Psoas muscle (tissue), 8 donors: ENCODE data around the gene SEMA3F. TPM values are rescaled to one million over a fixed set of nuclear protein-coding genes. Genes with fewer than 3 reads are reported as not detected.

ENCODE experiments used
- ATAC-seq, 4 donors: fragments of 200-7000 bp; cut with Tn5 transposase; one replicate each; pipeline ENCODE4 v1.9.1; 2020; ENCODE audit warnings: moderate library complexity in 3 of 4, mild to moderate bottlenecking in 2 of 4
- DNase-seq, 2 donors: peaks; one replicate each; pipeline ENCODE4 v3.0.0-alpha.2; 2020
- H3K27ac ChIP-seq: fragments of 200-600 bp; one replicate; pipeline ENCODE4 v1.8.0; 2022
- H3K27me3 ChIP-seq, 3 donors: fragments of 200-600 bp in 1 of 3; one replicate each; pipeline versions ENCODE4 v1.6.1 to v1.8.0; 2013 to 2022; ENCODE audit warnings: low read length in 2 of 3, mild to moderate bottlenecking in 2 of 3, moderate library complexity in 1 of 3; ENCODE audit not compliant: insufficient read depth in 3 of 3
- H3K36me3 ChIP-seq, 2 donors: fragments of 200-600 bp in 1 of 2; one replicate each; pipeline versions ENCODE4 v1.6.1 to v1.8.0; 2013 to 2022; ENCODE audit warnings: low read depth in 1 of 2, mild to moderate bottlenecking in 1 of 2, moderate library complexity in 1 of 2; ENCODE audit not compliant: insufficient read depth in 1 of 2
- H3K4me1 ChIP-seq: fragments of 200-600 bp; one replicate; pipeline ENCODE4 v1.8.0; 2022
- H3K4me3 ChIP-seq: fragments of 200-600 bp; one replicate; pipeline ENCODE4 v1.8.0; 2022; ENCODE audit warnings: mild to moderate bottlenecking
- H3K9me3 ChIP-seq: fragments of 200-600 bp; one replicate; pipeline ENCODE4 v1.8.0; 2022
- CTCF ChIP-seq: fragments of 200-600 bp; IDR thresholded peaks from one replicate; pipeline ENCODE4 v1.8.0; 2022; ENCODE audit warnings: antibody characterized with exemption
- WGBS, 3 donors: extraction: QIAGEN DNeasy Blood & Tissue Kit; methylation state at CpG; one replicate each; pipeline versions ENCODE4 v1.1.6 to v1.1.7; 2013; 5-methylcytosine and 5-hydroxymethylcytosine counted together
- intact Hi-C, 2 donors: fragments of 100-400 bp; cut with DNase I; formaldehyde crosslinking; loops; one replicate each; pipeline versions ENCODE4 v1.11.0 to v1.14.2; 2022
- polyA plus RNA-seq, 3 donors: library from polyadenylated mRNA; stranded (reverse); fragments of 200-250 nt; gene quantifications; one replicate each; pipeline ENCODE4 v1.2.3, GENCODE V29; 2013
- total RNA-seq, 4 donors: library from RNA; stranded (reverse); fragmentation: NEBNext Ultra II Directional in 2 of 4; extraction: Animal tissue kit (Norgen Biotek cat#: 25700) in 2 of 4; gene quantifications; one replicate each; pipeline versions ENCODE4 v1.2.1 to v1.2.4, GENCODE V29; 2021 to 2023
- donor health status: healthy with polysubstance abuse.
- donor health status: DM: no; HTN: no; CAD: no; lungs with moderate emphysema.
- donor health status: Bipolar disorder and iron deficiency.
- donor health status: healthy.
- donor health status: DM: yes; HTN: yes; CAD: no.
- donor health status: DM: no; HTN: no; CAD: no.
- donor health status: DM: no; HTN: no; CAD: no.
- donor health status: DM: yes; HTN: yes; CAD: no.

The SEMA3F gene
- total and polyA plus RNA-seq, 7 donors, result 4.7 to 13.7 (median 7.6) TPM

- 50 to 64% (median 62%) methylated on average over 8 of the region's 8 CpGs for WGBS, 3 donors
- no peak for TF ChIP-seq CTCF
- Histone ChIP-seq H3K4me3 (no peak overlapping the region), H3K27ac (peak overlapping the region; percentile 76), H3K4me1 (peaks cover 52% of the 10 kb centered on the region), H3K9me3 (no peaks in the 10 kb centered on the region), H3K36me3 (peaks cover 0 to 30% of the 10 kb centered on the region in 2 donors), H3K27me3 (no peaks in the 10 kb centered on the region)
- ATAC-seq (peak; percentile 25 to 81 (median 60)), DNase-seq (peak in 1 of 2 donors; percentile 73)
- intact Hi-C loops, result no loop called here
These were observed 17.6 kb downstream of the SEMA3F start for GRCh38 chr3:50172626-50173220.

GRCh38 chr3:50173685-50174516, 18.8 kb downstream of the SEMA3F start:
- no peak for DNase-seq
- H3K36me3 ChIP-seq, result peaks cover 0 to 30% of the 10 kb centered on the region in 2 donors

DNA sequence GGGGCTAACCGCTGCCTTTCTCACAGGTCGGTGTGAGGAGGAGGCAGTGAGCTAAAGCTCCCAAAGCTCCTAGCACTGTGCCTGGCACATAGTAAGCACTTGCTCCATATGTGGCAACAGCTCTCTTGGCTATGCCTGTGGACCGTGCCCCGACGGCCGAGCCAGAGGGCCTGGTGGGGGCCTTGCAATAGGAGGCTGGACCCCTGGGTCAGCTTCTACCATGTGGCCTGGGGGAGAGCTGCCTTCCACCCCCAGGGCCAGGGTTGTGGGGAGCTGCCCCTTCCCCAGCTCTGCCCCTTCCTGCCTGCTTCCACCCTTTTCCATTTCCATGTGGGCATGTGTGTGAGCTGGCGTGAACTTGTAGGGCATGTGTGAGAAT, 19.4 kb downstream of the SEMA3F start:
- no peaks in the 10 kb centered on the region for H3K27me3 ChIP-seq
- no peak for DNase-seq
- no peak for TF ChIP-seq CTCF
- no peak overlapping the region for H3K27ac ChIP-seq
- intact Hi-C loops, result no loop called here
- no peaks in the 10 kb centered on the region for H3K9me3 ChIP-seq
- H3K4me3 ChIP-seq, result no peak overlapping the region
- ATAC-seq, result no peak
- H3K4me1 ChIP-seq, result peaks cover 35% of the 10 kb centered on the region
- H3K36me3 ChIP-seq, result peaks cover 0 to 30% of the 10 kb centered on the region in 2 donors
- 91 to 96% (median 94%) methylated on average over 7 of the region's 7 CpGs for WGBS, 3 donors

More at GRCh38 chr3:50173685-50174516, 18.8 kb downstream of the SEMA3F start:
- Histone ChIP-seq H3K4me1 (peaks cover 41% of the 10 kb centered on the region), H3K4me3 (no peak overlapping the region), H3K27ac (no peak overlapping the region), H3K9me3 (no peaks in the 10 kb centered on the region), H3K27me3 (no peaks in the 10 kb centered on the region)
- intact Hi-C loops, result no loop called here
- no peak for ATAC-seq
- TF ChIP-seq CTCF, result no peak
- 88 to 92% (median 91%) methylated on average over 29 of the region's 29 CpGs for WGBS, 3 donors

DNA sequence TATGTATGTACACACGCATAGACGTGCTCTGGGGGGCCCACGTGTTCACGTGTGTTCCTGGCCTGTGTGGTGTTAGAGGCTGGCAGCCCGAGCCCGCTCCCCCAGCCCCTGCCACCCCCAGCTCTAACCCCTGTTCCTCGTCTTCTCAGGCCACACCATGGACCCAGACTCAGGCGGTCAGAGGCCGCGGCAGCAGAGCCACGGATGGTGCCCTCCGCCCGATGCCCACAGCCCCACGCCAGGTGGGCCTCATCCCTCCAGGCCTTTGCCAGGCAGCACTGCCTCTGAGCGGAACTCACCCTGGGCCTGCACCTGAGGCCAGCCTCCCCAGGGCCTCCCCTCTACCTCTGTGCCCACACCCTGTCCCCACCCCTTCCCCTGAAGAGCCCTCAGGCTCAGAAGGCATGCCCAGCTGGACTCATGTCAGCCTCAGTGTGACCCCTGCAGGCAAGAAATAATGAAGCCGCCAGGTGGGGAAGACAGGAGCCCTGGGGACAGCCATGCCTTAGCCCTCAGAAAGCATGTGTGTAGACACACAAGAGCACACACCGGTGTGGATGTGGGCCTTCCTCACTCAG, 19.9 kb downstream of the SEMA3F start:
- peaks cover 30% of the 10 kb centered on the region for H3K4me1 ChIP-seq
- H3K36me3 ChIP-seq, result peaks cover 0 to 30% of the 10 kb centered on the region in 2 donors
- intact Hi-C loops, result no loop called here
- no peak overlapping the region for H3K27ac ChIP-seq
- no peaks in the 10 kb centered on the region for H3K27me3 ChIP-seq
- H3K4me3 ChIP-seq, result no peak overlapping the region
- TF ChIP-seq CTCF, result no peak
- no peak for DNase-seq
- WGBS, 3 donors, result 92 to 94% (median 92%) methylated on average over 17 of the region's 17 CpGs
- no peak for ATAC-seq
- no peaks in the 10 kb centered on the region for H3K9me3 ChIP-seq
